GM21528 (cell line): ENCODE measurements around the gene ZNF695.

Source experiments
- ATAC-seq: cut with Tn5 transposase; IDR thresholded peaks from one replicate; pipeline ENCODE4 v1.9.1; 2021; ENCODE audit warnings: mild to moderate bottlenecking, moderate library complexity; ENCODE audit not compliant: unreplicated experiment, low FRiP score

The ZNF695 gene

GRCh38 chr1:246966502-246966901 lies 41.4 kb downstream of the ZNF695 start:
- ATAC-seq: no peak

DNA sequence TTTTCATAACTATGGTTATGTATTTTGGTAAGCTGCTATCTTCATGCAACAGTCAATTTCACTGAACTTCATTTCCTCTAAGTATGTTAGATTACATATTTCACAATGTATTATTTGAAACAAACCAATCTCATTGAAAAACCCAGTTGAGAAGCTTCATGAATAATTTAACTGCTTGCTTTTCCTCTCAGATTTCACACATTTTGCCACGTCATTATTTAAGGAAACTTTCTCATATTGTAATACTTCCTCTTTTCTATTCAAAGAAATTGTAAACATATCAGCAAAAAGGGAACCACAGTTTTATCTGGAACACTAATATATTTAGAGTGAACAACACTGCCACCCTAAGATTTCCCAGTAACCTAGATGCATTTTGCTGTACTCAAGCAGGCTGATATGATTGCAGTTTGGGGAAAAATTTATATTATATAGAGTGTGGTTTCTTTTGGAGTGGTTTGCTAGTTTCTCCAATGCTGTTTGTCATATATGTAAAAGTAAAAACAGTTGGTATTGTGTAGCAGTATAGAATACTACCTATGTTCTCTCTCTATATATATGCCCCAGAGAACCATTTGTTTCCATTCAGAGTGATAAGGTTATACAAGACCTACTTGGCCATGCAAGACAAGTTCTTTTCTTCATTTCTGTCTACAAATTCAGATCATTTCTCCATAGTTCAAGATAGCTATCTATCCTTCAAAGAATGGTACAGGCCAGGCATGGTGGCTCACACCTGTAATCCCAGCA lies 47.7 kb downstream of the ZNF695 start:
- ATAC-seq: no peak

DNA sequence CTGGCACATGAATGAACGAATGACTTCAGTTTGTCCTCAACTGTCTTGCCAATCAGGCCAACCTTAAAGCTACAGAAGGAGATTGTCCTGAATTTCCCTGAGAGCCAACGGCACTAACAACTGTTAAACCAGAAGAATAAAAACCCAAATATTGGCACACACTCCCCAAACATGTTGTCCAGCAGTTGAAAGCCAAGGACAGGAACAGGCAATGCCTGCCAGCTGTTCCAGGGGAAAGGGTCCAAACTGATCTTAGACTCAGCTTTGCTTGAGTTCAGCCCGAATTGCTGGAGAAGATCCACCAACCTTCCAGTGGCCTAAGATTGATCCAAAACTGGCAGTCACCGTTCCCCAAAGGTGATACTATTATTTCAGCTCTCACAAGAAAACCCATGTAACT lies 53.7 kb downstream of the ZNF695 start:
- no peak for ATAC-seq

GRCh38 chr1:246951413-246951812 lies 56.4 kb downstream of the ZNF695 start:
- ATAC-seq: no peak

DNA sequence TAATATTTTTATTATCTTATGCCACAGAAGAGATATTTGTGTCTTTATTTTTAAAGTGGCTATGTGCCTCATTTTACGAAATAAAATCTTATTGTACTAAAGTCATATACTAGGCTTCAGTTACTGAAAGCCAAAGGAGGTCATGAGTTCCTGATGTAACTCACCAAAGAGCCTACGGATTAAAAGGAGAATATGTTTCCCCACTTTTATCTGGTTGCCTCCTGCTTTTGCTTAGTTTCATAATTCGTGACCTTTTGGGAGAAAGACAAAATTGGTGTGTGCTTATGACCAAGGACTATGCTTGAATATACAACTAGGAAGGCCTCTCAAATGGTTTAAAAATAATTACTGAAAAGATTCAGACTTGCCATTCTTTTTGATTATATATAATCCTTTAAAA lies 57.9 kb downstream of the ZNF695 start:
- no peak for ATAC-seq

GRCh38 chr1:246947255-246947654 lies 60.6 kb downstream of the ZNF695 start:
- ATAC-seq: no peak

- no peak for ATAC-seq
These were observed 61.5 kb downstream of the ZNF695 start for GRCh38 chr1:246946366-246946765.
